GM10248 (cell line): ENCODE results near the gene ENOX1.

Experiments used
- CTCF ChIA-PET: fragments of 300-600 bp; sonication (Branson Sonifier 250); formaldehyde crosslinking; extraction: SDS; loops from one replicate; lab custom pipeline; 2021; ENCODE audit warnings: antibody characterized with exemption; lab: Yijun Ruan, JAX
- POLR2A ChIA-PET: fragments of 350-650 bp; sonication (Branson Sonifier 250); formaldehyde crosslinking; extraction: SDS; loops from one replicate; lab custom pipeline; 2020; ENCODE audit warnings: antibody characterized with exemption; lab: Yijun Ruan, JAX
- DNase-seq: peaks from one replicate; pipeline ENCODE4 v3.0.0; 2012; ENCODE audit errors: extremely low spot score
- CTCF ChIP-seq: IDR thresholded peaks from 2 replicates; pipeline ENCODE4 v1.5.1; 2012; ENCODE audit warnings: mild to moderate bottlenecking, low read depth; ENCODE audit errors: extremely low read depth, missing control alignments, control extremely low read depth

Gene ENOX1

GRCh38 chr13:43343645-43344044 is 443.1 kb downstream of the ENOX1 start:
- TF ChIP-seq CTCF: no peak
- POLR2A ChIA-PET: no interaction called here
- CTCF ChIA-PET: no interaction called here

GRCh38 chr13:43339805-43340550 is 446.8 kb downstream of the ENOX1 start:
- ChIA-PET CTCF (interaction anchor here (0.9 to 3.7 kb wide), 2 partner anchors 10 to 15 kb away, joined by 3 to 9 read pairs; no protein-coding TSS in a partner anchor), POLR2A (no interaction called here)
- no peak for DNase-seq
- TF ChIP-seq CTCF: no peak

More at GRCh38 chr13:43343645-43344044, 443.1 kb downstream of the ENOX1 start:
- DNase-seq: no peak

GRCh38 chr13:43339145-43339804 is 447.5 kb downstream of the ENOX1 start:
- ChIA-PET CTCF (interaction anchor here (0.9 to 3.7 kb wide), 2 partner anchors 9 to 15 kb away, joined by 3 to 9 read pairs; no protein-coding TSS in a partner anchor), POLR2A (no interaction called here)
- no peak for DNase-seq
- TF ChIP-seq CTCF: no peak

GRCh38 chr13:43335764-43336163 is 451.0 kb downstream of the ENOX1 start:
- no peak for TF ChIP-seq CTCF
- POLR2A ChIA-PET: no interaction called here
- CTCF ChIA-PET: interaction anchor here (1.0 kb wide), 1 partner anchor 42 kb away, joined by 3 read pairs; no protein-coding TSS in a partner anchor
- no peak for DNase-seq

- POLR2A ChIA-PET: no interaction called here
- no peak for TF ChIP-seq CTCF
- DNase-seq: no peak
- CTCF ChIA-PET: no interaction called here
These were observed 453.6 kb downstream of the ENOX1 start for GRCh38 chr13:43333176-43333575.

GRCh38 chr13:43331672-43332071 is 455.1 kb downstream of the ENOX1 start:
- POLR2A ChIA-PET: no interaction called here
- no peak for TF ChIP-seq CTCF
- CTCF ChIA-PET: no interaction called here
- no peak for DNase-seq
